Endothelial cell of umbilical vein (primary cell): ENCODE results near the gene PTPRD. TPM values are rescaled to one million over a fixed set of nuclear protein-coding genes. Genes with fewer than 3 reads are reported as not detected.

Experiments
- BruUV-seq: library from RNA; stranded (reverse); fragments of 400-500 nt; replicated peaks from 2 replicates; lab custom pipeline; 2021; lab: Mats Ljungman, UMichigan
- CTCF ChIA-PET: fragments of 300-600, 350-600 bp; sonication (Branson Sonifier 250); formaldehyde crosslinking; loops from one replicate; lab custom pipeline; 2021; ENCODE audit warnings: antibody characterized with exemption, inconsistent platforms; lab: Charles Lee
- POLR2A ChIA-PET: fragments of 300-600, 350-600 bp; sonication (Branson Sonifier 250); formaldehyde crosslinking; loops from one replicate; lab custom pipeline; 2021; ENCODE audit warnings: antibody characterized with exemption, inconsistent platforms; lab: Charles Lee
- DNase-seq: peaks from one replicate; pipeline ENCODE4 v3.0.0-alpha.2; 2011; ENCODE audit warnings: low read depth, low spot score
- FAIRE-seq: peaks from 2 replicates; lab custom pipeline; 2011; peaks lifted over from hg19 to GRCh38; lab: Jason Lieb, UNC
- H2AFZ ChIP-seq: 2 replicates; pipeline ENCODE4 v1.6.0; 2012; ENCODE audit warnings: low read depth, low read length, control low read depth, inconsistent platforms
- H3K27ac ChIP-seq: 2 replicates; pipeline ENCODE4 v1.5.1; 2011; ENCODE audit warnings: low read depth, mild to moderate bottlenecking, control low read depth, low read length, moderate library complexity; ENCODE audit not compliant: insufficient read depth
- H3K27me3 ChIP-seq, 2 experiments: 2 replicates each; pipeline versions ENCODE4 v1.6.0 to v1.6.1; 2011; ENCODE audit warnings: low read length in 2 of 2, mixed read lengths in 1 of 2; ENCODE audit not compliant: control insufficient read depth in 2 of 2, insufficient read depth in 2 of 2
- H3K36me3 ChIP-seq, 2 experiments: 2 replicates in 1 of 2; 3 replicates in 1 of 2; pipeline ENCODE4 v1.5.1; 2011; ENCODE audit warnings: low read length in 2 of 2, mild to moderate bottlenecking in 1 of 2, moderate library complexity in 1 of 2; ENCODE audit not compliant: control insufficient read depth in 2 of 2, insufficient read depth in 2 of 2; ENCODE audit errors: extremely low read depth in 1 of 2
- H3K4me1 ChIP-seq: 3 replicates; pipeline ENCODE4 v1.5.1; 2011; ENCODE audit warnings: mild to moderate bottlenecking, low read length; ENCODE audit not compliant: control insufficient read depth, insufficient read depth; ENCODE audit errors: extremely low read depth
- H3K4me2 ChIP-seq: 2 replicates; pipeline ENCODE4 v1.6.1; 2011; ENCODE audit warnings: low read length, control low read depth, mixed read lengths; ENCODE audit not compliant: insufficient read depth
- H3K4me3 ChIP-seq, 3 experiments: fragments of 200-600 bp in 1 of 3; sonication (generic), shearing (Covaris generic) in 1 of 3; replicated peaks in 1 of 3; 2 replicates each; pipeline ENCODE4 v1.5.1; 2011 to 2016; ENCODE audit warnings: control low read depth in 3 of 3, low read length in 3 of 3, mild to moderate bottlenecking in 2 of 3, inconsistent platforms in 1 of 3, low read depth in 1 of 3, moderate library complexity in 1 of 3; ENCODE audit not compliant: insufficient read depth in 1 of 3
- H3K79me2 ChIP-seq: 2 replicates; pipeline ENCODE4 v1.6.0; 2012; ENCODE audit warnings: low read length, inconsistent platforms; ENCODE audit not compliant: control insufficient read depth, insufficient read depth
- H3K9ac ChIP-seq: replicated peaks from 2 replicates; pipeline ENCODE3; 2011; ENCODE audit warnings: low read length, control low read depth; ENCODE audit not compliant: insufficient read depth; ENCODE audit errors: extremely low read depth
- H3K9me1 ChIP-seq: replicated peaks from 3 replicates; pipeline ENCODE4 v1.6.0; 2011; ENCODE audit warnings: mild to moderate bottlenecking, low read length; ENCODE audit not compliant: control insufficient read depth, insufficient read depth; ENCODE audit errors: extremely low read depth
- H3K9me3 ChIP-seq: replicated peaks from 2 replicates; pipeline ENCODE4 v1.5.1; 2012; ENCODE audit warnings: low read length, inconsistent platforms; ENCODE audit not compliant: control insufficient read depth, insufficient read depth
- H4K20me1 ChIP-seq: replicated peaks from 2 replicates; pipeline ENCODE3; 2011; ENCODE audit warnings: mild to moderate bottlenecking, low read length; ENCODE audit not compliant: control insufficient read depth, insufficient read depth; ENCODE audit errors: extremely low read depth
- CTCF ChIP-seq, 2 donors: IDR thresholded peaks; 1 replicate in 1 of 2; 2 replicates in 1 of 2; pipeline ENCODE4 v1.5.1; 2011; ENCODE audit warnings: low read length in 2 of 2, mild to moderate bottlenecking in 2 of 2, moderate library complexity in 2 of 2, control low read depth in 1 of 2, inconsistent platforms in 1 of 2, low read depth in 1 of 2; ENCODE audit not compliant: insufficient read depth in 1 of 2; ENCODE audit errors: extremely low read depth in 1 of 2
- EZH2 ChIP-seq: IDR thresholded peaks from 2 replicates; pipeline ENCODE4 v1.6.1; 2012; ENCODE audit warnings: borderline replicate concordance, low read depth, mild to moderate bottlenecking, moderate library complexity, low read length, inconsistent platforms; ENCODE audit not compliant: severe bottlenecking
- FOS ChIP-seq: IDR thresholded peaks from 2 replicates; pipeline ENCODE4 v1.6.1; 2011; ENCODE audit warnings: mild to moderate bottlenecking, low read length, moderate library complexity, borderline replicate concordance; ENCODE audit not compliant: insufficient read depth
- GATA2 ChIP-seq: IDR thresholded peaks from 2 replicates; pipeline ENCODE4 v1.7.0; 2011; ENCODE audit warnings: low read depth, mild to moderate bottlenecking, moderate library complexity, mixed read lengths, low read length; ENCODE audit not compliant: insufficient read length, insufficient read depth
- JUN ChIP-seq: IDR thresholded peaks from 2 replicates; pipeline ENCODE4 v1.6.1; 2011; ENCODE audit warnings: borderline replicate concordance, low read depth; ENCODE audit not compliant: insufficient read length, insufficient read depth
- MAX ChIP-seq: IDR thresholded peaks from 2 replicates; pipeline ENCODE4 v1.6.1; 2011; ENCODE audit not compliant: insufficient read depth, insufficient read length
- MYC ChIP-seq: IDR thresholded peaks from one replicate; pipeline ENCODE4 v1.6.1; 2011; ENCODE audit warnings: mild to moderate bottlenecking, low read depth, low read length
- POLR2A ChIP-seq: IDR thresholded peaks from 2 replicates; pipeline ENCODE4 v1.6.1; 2012; ENCODE audit warnings: low read depth, mild to moderate bottlenecking, control low read depth, low read length
- POLR2AphosphoS5 ChIP-seq: IDR thresholded peaks from 2 replicates; pipeline ENCODE4 v1.6.1; 2012; ENCODE audit warnings: low read depth, mild to moderate bottlenecking, control low read depth, low read length, moderate library complexity; ENCODE audit not compliant: insufficient read depth
- dilution Hi-C: fragments of 300-500 bp; cut with MboI; formaldehyde crosslinking; loops from one replicate; pipeline ENCODE4 v1.15.0; 2019; ENCODE audit warnings: low sequenced_read_pairs; ENCODE audit not compliant: extremely low pct_ligation_motif_present
- intact Hi-C: fragments of 100-400 bp; cut with micrococcal nuclease; formaldehyde crosslinking; loops from one replicate; pipeline ENCODE4 v1.10.0; 2022
- polyA plus RNA-seq, 4 experiments: library from polyadenylated mRNA; depleted of rRNA in 3 of 4; stranded (reverse) in 3 of 4; unstranded in 1 of 4; fragments of >200 nt; gene quantifications; 2 replicates each; pipeline versions ENCODE4 v1.2.1 to v1.2.3, GENCODE V29; 2011 to 2012; ENCODE audit warnings: missing spikeins in 1 of 4
- total RNA-seq: library from RNA; stranded (reverse); gene quantifications from 2 replicates; pipeline ENCODE4 v1.2.3, GENCODE V29; 2021

Gene PTPRD
- total and polyA plus RNA-seq, 2 donors (not counting 3 experiments of a cell fraction or from before 2014, with no cell fraction given) = 5.5 to 5.7 TPM

- dilution Hi-C loops (no loop called here), intact Hi-C loops (no loop called here)
- Histone ChIP-seq H3K4me1 (no peaks in the 10 kb centered on the region), H3K4me2 (no peak overlapping the region), H2AFZ (no peak overlapping the region), H4K20me1 (no peaks in the 10 kb centered on the region), H3K27me3 (no peaks in the 10 kb centered on the region), H3K27ac (no peak overlapping the region), H3K79me2 (no peaks in the 10 kb centered on the region), H3K9ac (no peak overlapping the region), H3K9me1 (no peaks in the 10 kb centered on the region), H3K9me3 (peaks cover 4% of the 10 kb centered on the region), H3K36me3 (no peaks in the 10 kb centered on the region), H3K4me3 (no peak overlapping the region)
- ChIA-PET POLR2A (no interaction called here), CTCF (no interaction called here)
- no peak for FAIRE-seq
- TF ChIP-seq MAX = no peak
- no peak for TF ChIP-seq EZH2
- TF ChIP-seq POLR2A = no peak
- no peak for TF ChIP-seq CTCF (IDR thresholded peaks at IDR 0.05; ENCODE audit: extremely low read depth in 1 of 2, insufficient read depth in 1 of 2, low read depth in 1 of 2, low read length in 2 of 2)
- TF ChIP-seq GATA2 = no peak
- TF ChIP-seq JUN = no peak
- no peak for TF ChIP-seq FOS
- TF ChIP-seq POLR2AphosphoS5 = no peak
- no peak for TF ChIP-seq MYC
- no TSS peak for BruUV-seq
- DNase-seq = no peak
Observed at GRCh38 chr9:10566848-10567247, 46.0 kb downstream of the PTPRD start.
